Measurements from ENCODE around the gene FBN2.

DNA sequence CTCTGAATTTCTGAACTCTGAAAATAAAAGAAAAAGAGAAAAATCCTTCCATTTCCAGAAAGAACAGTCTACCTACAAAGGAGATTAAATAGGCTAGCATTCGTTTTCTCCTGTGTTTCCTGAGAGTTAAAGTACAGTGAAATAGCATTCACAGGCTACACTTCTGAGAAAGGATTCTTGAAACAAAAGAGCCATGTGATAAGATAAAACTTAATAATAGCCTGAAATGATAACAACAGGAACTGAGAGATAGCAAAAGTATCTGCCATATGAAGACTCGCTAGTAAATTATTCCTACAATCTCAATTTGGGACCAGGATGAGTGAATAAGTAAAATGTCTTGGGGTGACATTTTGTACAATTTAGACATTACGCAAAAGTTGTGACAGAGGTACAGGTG lies 62.4 kb downstream of the FBN2 start:
- TF ChIP-seq POLR2A (IDR thresholded peaks at IDR 0.05; ENCODE audit: low read depth, low read length), result no peak
- TF ChIP-seq POLR2AphosphoS5 (IDR thresholded peaks at IDR 0.05; ENCODE audit: low read depth, low read length), result no peak
- no peak for TF ChIP-seq TAF1 (IDR thresholded peaks at IDR 0.05; ENCODE audit: borderline replicate concordance, low read depth, low read length)
